SK-N-SH (cell line): ENCODE results near the gene FAM227B.
"Not testable (repeated sequence)": the region's sequence is repeated elsewhere in the genome, so short reads cannot be mapped to it uniquely, and the experiment has no call there.

ENCODE experiments used
- EZH2phosphoT487 ChIP-seq: fragments of 200-600 bp; sonication (generic); IDR thresholded peaks from 2 replicates; pipeline ENCODE4 v1.6.1; 2017; ENCODE audit warnings: low read depth, mixed run types, mild to moderate bottlenecking, antibody characterized with exemption, moderate library complexity, borderline replicate concordance
- JUND ChIP-seq: IDR thresholded peaks from 2 replicates; pipeline ENCODE4 v1.4.0; 2012
- MXI1 ChIP-seq: IDR thresholded peaks from 2 replicates; pipeline ENCODE4 v1.6.1; 2012; ENCODE audit warnings: mild to moderate bottlenecking, low read depth, low read length, improper control_type of control experiment
- POLR2AphosphoS5 ChIP-seq: IDR thresholded peaks from 2 replicates; pipeline ENCODE4 v1.6.1; 2012; ENCODE audit warnings: low read depth, low read length
- RCOR1 ChIP-seq: fragments of 150-350 bp; IDR thresholded peaks from 2 replicates; pipeline ENCODE4 v1.6.1; 2017; ENCODE audit warnings: antibody characterized with exemption, low read length
- RFX5 ChIP-seq: IDR thresholded peaks from 2 replicates; pipeline ENCODE4 v1.6.1; 2012; ENCODE audit warnings: mild to moderate bottlenecking, improper control_type of control experiment, low read length
- TF ChIP-seq, protein P1 (sequence below): fragments of 200-600 bp; sonication (generic); IDR thresholded peaks from 2 replicates; pipeline ENCODE4 v1.6.1; 2017; ENCODE audit warnings: antibody characterized with exemption, mild to moderate bottlenecking, moderate library complexity
- TF ChIP-seq, protein P2 (sequence below): fragments of 150-350 bp; IDR thresholded peaks from 2 replicates; pipeline ENCODE4 v1.6.1; 2017; ENCODE audit warnings: antibody characterized with exemption, low read length, low read depth, borderline replicate concordance

DNA sequence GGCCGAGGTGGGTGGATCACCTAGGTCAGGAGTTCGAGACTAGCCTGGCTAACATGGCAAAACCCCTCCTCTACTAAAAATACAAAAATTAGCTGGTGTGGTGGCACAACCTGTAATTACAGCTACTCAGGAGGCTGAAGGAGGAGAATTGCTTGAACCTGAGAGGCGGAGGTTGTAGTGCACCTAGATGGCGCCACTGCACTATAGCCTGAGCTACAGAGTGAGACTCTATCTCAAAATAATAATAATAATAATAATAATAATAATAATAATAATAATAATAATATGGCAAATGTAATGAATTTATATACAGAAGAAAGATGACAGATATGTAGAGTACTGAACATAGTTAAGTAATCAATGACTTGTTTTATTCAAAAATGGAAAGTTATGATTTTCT is 149.4 kb downstream of the FAM227B start:
- TF ChIP-seq, protein P1, sequence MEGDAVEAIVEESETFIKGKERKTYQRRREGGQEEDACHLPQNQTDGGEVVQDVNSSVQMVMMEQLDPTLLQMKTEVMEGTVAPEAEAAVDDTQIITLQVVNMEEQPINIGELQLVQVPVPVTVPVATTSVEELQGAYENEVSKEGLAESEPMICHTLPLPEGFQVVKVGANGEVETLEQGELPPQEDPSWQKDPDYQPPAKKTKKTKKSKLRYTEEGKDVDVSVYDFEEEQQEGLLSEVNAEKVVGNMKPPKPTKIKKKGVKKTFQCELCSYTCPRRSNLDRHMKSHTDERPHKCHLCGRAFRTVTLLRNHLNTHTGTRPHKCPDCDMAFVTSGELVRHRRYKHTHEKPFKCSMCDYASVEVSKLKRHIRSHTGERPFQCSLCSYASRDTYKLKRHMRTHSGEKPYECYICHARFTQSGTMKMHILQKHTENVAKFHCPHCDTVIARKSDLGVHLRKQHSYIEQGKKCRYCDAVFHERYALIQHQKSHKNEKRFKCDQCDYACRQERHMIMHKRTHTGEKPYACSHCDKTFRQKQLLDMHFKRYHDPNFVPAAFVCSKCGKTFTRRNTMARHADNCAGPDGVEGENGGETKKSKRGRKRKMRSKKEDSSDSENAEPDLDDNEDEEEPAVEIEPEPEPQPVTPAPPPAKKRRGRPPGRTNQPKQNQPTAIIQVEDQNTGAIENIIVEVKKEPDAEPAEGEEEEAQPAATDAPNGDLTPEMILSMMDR, result peak; percentile 36
- not testable (repeated sequence) for TF ChIP-seq EZH2phosphoT487, JUND, RCOR1, RFX5, POLR2AphosphoS5, MXI1
- TF ChIP-seq, protein P2, sequence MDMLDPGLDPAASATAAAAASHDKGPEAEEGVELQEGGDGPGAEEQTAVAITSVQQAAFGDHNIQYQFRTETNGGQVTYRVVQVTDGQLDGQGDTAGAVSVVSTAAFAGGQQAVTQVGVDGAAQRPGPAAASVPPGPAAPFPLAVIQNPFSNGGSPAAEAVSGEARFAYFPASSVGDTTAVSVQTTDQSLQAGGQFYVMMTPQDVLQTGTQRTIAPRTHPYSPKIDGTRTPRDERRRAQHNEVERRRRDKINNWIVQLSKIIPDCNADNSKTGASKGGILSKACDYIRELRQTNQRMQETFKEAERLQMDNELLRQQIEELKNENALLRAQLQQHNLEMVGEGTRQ, result not testable (repeated sequence)
